WTC11 (cell line): ENCODE data around the gene TBC1D22A. TPM values are rescaled to one million over a fixed set of nuclear protein-coding genes. Genes with fewer than 3 reads are reported as not detected.

Experiments used
- ATAC-seq: fragments of 200-7000 bp; cut with Tn5 transposase; 2 replicates; pipeline ENCODE4 v1.10.0; 2021; ENCODE audit warnings: mild to moderate bottlenecking, moderate library complexity
- CTCF ChIA-PET: fragments of 300-600 bp; sonication (Branson Sonifier 250); formaldehyde crosslinking; loops from one replicate; lab custom pipeline; 2021; ENCODE audit warnings: antibody characterized with exemption; lab: Charles Lee
- POLR2A ChIA-PET: fragments of 350-600 bp; sonication (Branson Sonifier 250); formaldehyde crosslinking; loops from one replicate; lab custom pipeline; 2021; ENCODE audit warnings: antibody characterized with exemption; lab: Charles Lee
- DNase-seq: peaks from one replicate; pipeline ENCODE4 v3.0.0; 2021; ENCODE audit warnings: low spot score
- H3K27ac Mint-ChIP-seq: 2 replicates; pipeline ENCODE4 v1.8.0; 2021; ENCODE audit warnings: mixed read lengths
- H3K27me3 Mint-ChIP-seq: 2 replicates; pipeline ENCODE4 v1.8.0; 2021; ENCODE audit warnings: low read depth, mild to moderate bottlenecking, moderate library complexity, mixed read lengths
- H3K36me3 Mint-ChIP-seq: 2 replicates; pipeline ENCODE4 v1.8.0; 2021; ENCODE audit warnings: mixed read lengths
- H3K4me1 Mint-ChIP-seq: 2 replicates; pipeline ENCODE4 v1.8.0; 2022; ENCODE audit warnings: mixed read lengths
- H3K4me3 Mint-ChIP-seq: 2 replicates; pipeline ENCODE4 v1.8.0; 2021; ENCODE audit warnings: mild to moderate bottlenecking, moderate library complexity, mixed read lengths
- H3K9me3 Mint-ChIP-seq: 2 replicates; pipeline ENCODE4 v1.8.0; 2021; ENCODE audit warnings: mixed read lengths
- CREB1 ChIP-seq: sonication (generic); formaldehyde crosslinking; IDR thresholded peaks from 2 replicates; pipeline ENCODE4 v1.8.0; 2023; ENCODE audit warnings: mild to moderate bottlenecking, missing genetic modification reagents
- ESRRA ChIP-seq: sonication (generic); formaldehyde crosslinking; IDR thresholded peaks from 2 replicates; pipeline ENCODE4 v1.8.1; 2022; ENCODE audit warnings: mild to moderate bottlenecking, missing genetic modification reagents, borderline replicate concordance
- FOXJ3 ChIP-seq: sonication (generic); formaldehyde crosslinking; IDR thresholded peaks from 2 replicates; pipeline ENCODE4 v1.9.0; 2021; ENCODE audit warnings: missing genetic modification reagents, mild to moderate bottlenecking, borderline replicate concordance
- FOXK1 ChIP-seq: sonication (generic); formaldehyde crosslinking; IDR thresholded peaks from 2 replicates; pipeline ENCODE4 v1.8.0; 2022; ENCODE audit warnings: mild to moderate bottlenecking, moderate library complexity, missing genetic modification reagents
- GABPB1 ChIP-seq: sonication (generic); formaldehyde crosslinking; IDR thresholded peaks from 2 replicates; pipeline ENCODE4 v1.8.1; 2023; ENCODE audit warnings: mild to moderate bottlenecking, missing genetic modification reagents
- IRF2 ChIP-seq: sonication (generic); formaldehyde crosslinking; IDR thresholded peaks from 2 replicates; pipeline ENCODE4 v1.8.0; 2022; ENCODE audit warnings: low read depth, missing genetic modification reagents, borderline replicate concordance
- JUN ChIP-seq: sonication (generic); formaldehyde crosslinking; IDR thresholded peaks from 2 replicates; pipeline ENCODE4 v1.8.0; 2023; ENCODE audit warnings: mild to moderate bottlenecking, missing genetic modification reagents
- MXD4 ChIP-seq: fragments of 250-450 bp; sonication (Bioruptor Pico); IDR thresholded peaks from 2 replicates; pipeline ENCODE4 v1.8.0; 2021; ENCODE audit warnings: mild to moderate bottlenecking, moderate library complexity, borderline replicate concordance
- NR2C2 ChIP-seq: sonication (generic); formaldehyde crosslinking; IDR thresholded peaks from 2 replicates; pipeline ENCODE4 v1.8.0; 2022; ENCODE audit warnings: mild to moderate bottlenecking, missing genetic modification reagents
- NR3C1 ChIP-seq: sonication (generic); formaldehyde crosslinking; conservative IDR thresholded peaks from 2 replicates; pipeline ENCODE4 v1.8.1; 2023; ENCODE audit warnings: low read depth, mild to moderate bottlenecking, missing genetic modification reagents
- ZNF263 ChIP-seq: sonication (generic); formaldehyde crosslinking; IDR thresholded peaks from 2 replicates; pipeline ENCODE4 v1.8.1; 2022; ENCODE audit warnings: low read depth, mild to moderate bottlenecking, moderate library complexity, missing genetic modification reagents
- total RNA-seq: library from RNA; stranded (reverse); gene quantifications from 3 replicates; pipeline ENCODE4 v1.2.3, GENCODE V29; 2021
- TF ChIP-seq, protein P1 (sequence below): sonication (generic); formaldehyde crosslinking; IDR thresholded peaks from 2 replicates; pipeline ENCODE4 v1.8.0; 2023; ENCODE audit warnings: missing genetic modification reagents, mild to moderate bottlenecking, borderline replicate concordance
- TF ChIP-seq, protein P2 (sequence below): fragments of 250-450 bp; sonication (Bioruptor Pico); IDR thresholded peaks from 2 replicates; pipeline ENCODE4 v2.1.2; 2022; ENCODE audit warnings: mild to moderate bottlenecking, moderate library complexity
- TF ChIP-seq, protein P3 (sequence below): sonication (generic); formaldehyde crosslinking; IDR thresholded peaks from 2 replicates; pipeline ENCODE4 v1.8.0; 2022; ENCODE audit warnings: mild to moderate bottlenecking, missing genetic modification reagents
- TF ChIP-seq, protein P4 (sequence below): sonication (generic); formaldehyde crosslinking; IDR thresholded peaks from 2 replicates; pipeline ENCODE4 v1.8.1; 2023; ENCODE audit warnings: mild to moderate bottlenecking, missing genetic modification reagents, borderline replicate concordance
- TF ChIP-seq, protein P5 (sequence below): sonication (generic); formaldehyde crosslinking; IDR thresholded peaks from 2 replicates; pipeline ENCODE4 v1.8.0; 2022; ENCODE audit warnings: missing genetic modification reagents
- TF ChIP-seq, protein P6 (sequence below): fragments of 250-450 bp; sonication (Bioruptor Pico); IDR thresholded peaks from 2 replicates; pipeline ENCODE4 v1.9.0; 2021; ENCODE audit warnings: mild to moderate bottlenecking
- TF ChIP-seq, protein P7 (sequence below): sonication (generic); formaldehyde crosslinking; IDR thresholded peaks from 2 replicates; pipeline ENCODE4 v1.8.0; 2023; ENCODE audit warnings: missing genetic modification reagents

The TBC1D22A gene
- total RNA-seq, 1 experiment from 2014 or later: 18.1 TPM

DNA sequence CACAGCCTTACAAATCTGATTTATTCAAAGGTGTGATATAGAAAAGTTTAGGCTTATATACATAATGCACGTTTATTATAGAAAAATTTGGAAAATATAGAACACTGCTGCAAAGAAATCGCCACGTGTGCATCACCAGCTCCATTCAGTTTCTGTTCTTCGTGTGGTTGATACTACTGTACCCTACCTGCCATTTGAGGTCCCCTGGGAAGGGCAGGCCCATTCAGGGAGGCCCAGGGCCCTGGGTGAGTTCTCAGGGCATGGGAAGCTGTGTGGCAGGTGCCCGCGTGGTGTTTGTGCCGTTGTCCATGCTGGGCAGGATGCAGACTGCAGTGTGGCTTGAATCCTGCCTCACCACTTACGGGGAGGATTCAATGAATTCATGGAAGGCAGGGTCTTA lies 60.8 kb downstream of the TBC1D22A start:
- Mint-ChIP-seq H3K4me3 (no peak overlapping the region), H3K27me3 (no peaks in the 10 kb centered on the region), H3K27ac (no peak overlapping the region), H3K4me1 (peaks cover 3% of the 10 kb centered on the region; the same call in 1 of the 2 replicates), H3K9me3 (peaks cover 8% of the 10 kb centered on the region), H3K36me3 (peaks cover 15% of the 10 kb centered on the region)
- ChIA-PET POLR2A (no interaction called here), CTCF (no interaction called here)
- ATAC-seq: no peak
- TF ChIP-seq IRF2 (CRISPR knock-in tag): no peak
- no peak for TF ChIP-seq ZNF263 (CRISPR knock-in tag)
- TF ChIP-seq, protein P1, sequence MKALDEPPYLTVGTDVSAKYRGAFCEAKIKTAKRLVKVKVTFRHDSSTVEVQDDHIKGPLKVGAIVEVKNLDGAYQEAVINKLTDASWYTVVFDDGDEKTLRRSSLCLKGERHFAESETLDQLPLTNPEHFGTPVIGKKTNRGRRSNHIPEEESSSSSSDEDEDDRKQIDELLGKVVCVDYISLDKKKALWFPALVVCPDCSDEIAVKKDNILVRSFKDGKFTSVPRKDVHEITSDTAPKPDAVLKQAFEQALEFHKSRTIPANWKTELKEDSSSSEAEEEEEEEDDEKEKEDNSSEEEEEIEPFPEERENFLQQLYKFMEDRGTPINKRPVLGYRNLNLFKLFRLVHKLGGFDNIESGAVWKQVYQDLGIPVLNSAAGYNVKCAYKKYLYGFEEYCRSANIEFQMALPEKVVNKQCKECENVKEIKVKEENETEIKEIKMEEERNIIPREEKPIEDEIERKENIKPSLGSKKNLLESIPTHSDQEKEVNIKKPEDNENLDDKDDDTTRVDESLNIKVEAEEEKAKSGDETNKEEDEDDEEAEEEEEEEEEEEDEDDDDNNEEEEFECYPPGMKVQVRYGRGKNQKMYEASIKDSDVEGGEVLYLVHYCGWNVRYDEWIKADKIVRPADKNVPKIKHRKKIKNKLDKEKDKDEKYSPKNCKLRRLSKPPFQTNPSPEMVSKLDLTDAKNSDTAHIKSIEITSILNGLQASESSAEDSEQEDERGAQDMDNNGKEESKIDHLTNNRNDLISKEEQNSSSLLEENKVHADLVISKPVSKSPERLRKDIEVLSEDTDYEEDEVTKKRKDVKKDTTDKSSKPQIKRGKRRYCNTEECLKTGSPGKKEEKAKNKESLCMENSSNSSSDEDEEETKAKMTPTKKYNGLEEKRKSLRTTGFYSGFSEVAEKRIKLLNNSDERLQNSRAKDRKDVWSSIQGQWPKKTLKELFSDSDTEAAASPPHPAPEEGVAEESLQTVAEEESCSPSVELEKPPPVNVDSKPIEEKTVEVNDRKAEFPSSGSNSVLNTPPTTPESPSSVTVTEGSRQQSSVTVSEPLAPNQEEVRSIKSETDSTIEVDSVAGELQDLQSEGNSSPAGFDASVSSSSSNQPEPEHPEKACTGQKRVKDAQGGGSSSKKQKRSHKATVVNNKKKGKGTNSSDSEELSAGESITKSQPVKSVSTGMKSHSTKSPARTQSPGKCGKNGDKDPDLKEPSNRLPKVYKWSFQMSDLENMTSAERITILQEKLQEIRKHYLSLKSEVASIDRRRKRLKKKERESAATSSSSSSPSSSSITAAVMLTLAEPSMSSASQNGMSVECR (CRISPR knock-in tag): no peak
- TF ChIP-seq, protein P2, sequence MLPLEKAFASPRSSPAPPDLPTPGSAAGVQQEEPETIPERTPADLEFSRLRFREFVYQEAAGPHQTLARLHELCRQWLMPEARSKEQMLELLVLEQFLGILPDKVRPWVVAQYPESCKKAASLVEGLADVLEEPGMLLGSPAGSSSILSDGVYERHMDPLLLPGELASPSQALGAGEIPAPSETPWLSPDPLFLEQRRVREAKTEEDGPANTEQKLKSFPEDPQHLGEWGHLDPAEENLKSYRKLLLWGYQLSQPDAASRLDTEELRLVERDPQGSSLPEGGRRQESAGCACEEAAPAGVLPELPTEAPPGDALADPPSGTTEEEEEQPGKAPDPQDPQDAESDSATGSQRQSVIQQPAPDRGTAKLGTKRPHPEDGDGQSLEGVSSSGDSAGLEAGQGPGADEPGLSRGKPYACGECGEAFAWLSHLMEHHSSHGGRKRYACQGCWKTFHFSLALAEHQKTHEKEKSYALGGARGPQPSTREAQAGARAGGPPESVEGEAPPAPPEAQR (CRISPR knock-in tag): no peak
- no peak for TF ChIP-seq ESRRA (CRISPR knock-in tag)
- TF ChIP-seq, protein P3, sequence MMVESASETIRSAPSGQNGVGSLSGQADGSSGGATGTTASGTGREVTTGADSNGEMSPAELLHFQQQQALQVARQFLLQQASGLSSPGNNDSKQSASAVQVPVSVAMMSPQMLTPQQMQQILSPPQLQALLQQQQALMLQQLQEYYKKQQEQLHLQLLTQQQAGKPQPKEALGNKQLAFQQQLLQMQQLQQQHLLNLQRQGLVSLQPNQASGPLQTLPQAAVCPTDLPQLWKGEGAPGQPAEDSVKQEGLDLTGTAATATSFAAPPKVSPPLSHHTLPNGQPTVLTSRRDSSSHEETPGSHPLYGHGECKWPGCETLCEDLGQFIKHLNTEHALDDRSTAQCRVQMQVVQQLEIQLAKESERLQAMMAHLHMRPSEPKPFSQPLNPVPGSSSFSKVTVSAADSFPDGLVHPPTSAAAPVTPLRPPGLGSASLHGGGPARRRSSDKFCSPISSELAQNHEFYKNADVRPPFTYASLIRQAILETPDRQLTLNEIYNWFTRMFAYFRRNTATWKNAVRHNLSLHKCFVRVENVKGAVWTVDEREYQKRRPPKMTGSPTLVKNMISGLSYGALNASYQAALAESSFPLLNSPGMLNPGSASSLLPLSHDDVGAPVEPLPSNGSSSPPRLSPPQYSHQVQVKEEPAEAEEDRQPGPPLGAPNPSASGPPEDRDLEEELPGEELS (CRISPR knock-in tag): no peak
- no peak for TF ChIP-seq NR2C2
- no peak for TF ChIP-seq NR3C1
- TF ChIP-seq, protein P4, sequence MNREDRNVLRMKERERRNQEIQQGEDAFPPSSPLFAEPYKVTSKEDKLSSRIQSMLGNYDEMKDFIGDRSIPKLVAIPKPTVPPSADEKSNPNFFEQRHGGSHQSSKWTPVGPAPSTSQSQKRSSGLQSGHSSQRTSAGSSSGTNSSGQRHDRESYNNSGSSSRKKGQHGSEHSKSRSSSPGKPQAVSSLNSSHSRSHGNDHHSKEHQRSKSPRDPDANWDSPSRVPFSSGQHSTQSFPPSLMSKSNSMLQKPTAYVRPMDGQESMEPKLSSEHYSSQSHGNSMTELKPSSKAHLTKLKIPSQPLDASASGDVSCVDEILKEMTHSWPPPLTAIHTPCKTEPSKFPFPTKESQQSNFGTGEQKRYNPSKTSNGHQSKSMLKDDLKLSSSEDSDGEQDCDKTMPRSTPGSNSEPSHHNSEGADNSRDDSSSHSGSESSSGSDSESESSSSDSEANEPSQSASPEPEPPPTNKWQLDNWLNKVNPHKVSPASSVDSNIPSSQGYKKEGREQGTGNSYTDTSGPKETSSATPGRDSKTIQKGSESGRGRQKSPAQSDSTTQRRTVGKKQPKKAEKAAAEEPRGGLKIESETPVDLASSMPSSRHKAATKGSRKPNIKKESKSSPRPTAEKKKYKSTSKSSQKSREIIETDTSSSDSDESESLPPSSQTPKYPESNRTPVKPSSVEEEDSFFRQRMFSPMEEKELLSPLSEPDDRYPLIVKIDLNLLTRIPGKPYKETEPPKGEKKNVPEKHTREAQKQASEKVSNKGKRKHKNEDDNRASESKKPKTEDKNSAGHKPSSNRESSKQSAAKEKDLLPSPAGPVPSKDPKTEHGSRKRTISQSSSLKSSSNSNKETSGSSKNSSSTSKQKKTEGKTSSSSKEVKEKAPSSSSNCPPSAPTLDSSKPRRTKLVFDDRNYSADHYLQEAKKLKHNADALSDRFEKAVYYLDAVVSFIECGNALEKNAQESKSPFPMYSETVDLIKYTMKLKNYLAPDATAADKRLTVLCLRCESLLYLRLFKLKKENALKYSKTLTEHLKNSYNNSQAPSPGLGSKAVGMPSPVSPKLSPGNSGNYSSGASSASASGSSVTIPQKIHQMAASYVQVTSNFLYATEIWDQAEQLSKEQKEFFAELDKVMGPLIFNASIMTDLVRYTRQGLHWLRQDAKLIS (CRISPR knock-in tag): no peak
- TF ChIP-seq FOXJ3 (CRISPR knock-in tag): no peak
- TF ChIP-seq JUN (CRISPR knock-in tag): no peak
- TF ChIP-seq FOXK1: no peak
- no peak for TF ChIP-seq MXD4
- no peak for TF ChIP-seq CREB1 (CRISPR knock-in tag)
- no peak for TF ChIP-seq GABPB1 (CRISPR knock-in tag)
- TF ChIP-seq, protein P5, sequence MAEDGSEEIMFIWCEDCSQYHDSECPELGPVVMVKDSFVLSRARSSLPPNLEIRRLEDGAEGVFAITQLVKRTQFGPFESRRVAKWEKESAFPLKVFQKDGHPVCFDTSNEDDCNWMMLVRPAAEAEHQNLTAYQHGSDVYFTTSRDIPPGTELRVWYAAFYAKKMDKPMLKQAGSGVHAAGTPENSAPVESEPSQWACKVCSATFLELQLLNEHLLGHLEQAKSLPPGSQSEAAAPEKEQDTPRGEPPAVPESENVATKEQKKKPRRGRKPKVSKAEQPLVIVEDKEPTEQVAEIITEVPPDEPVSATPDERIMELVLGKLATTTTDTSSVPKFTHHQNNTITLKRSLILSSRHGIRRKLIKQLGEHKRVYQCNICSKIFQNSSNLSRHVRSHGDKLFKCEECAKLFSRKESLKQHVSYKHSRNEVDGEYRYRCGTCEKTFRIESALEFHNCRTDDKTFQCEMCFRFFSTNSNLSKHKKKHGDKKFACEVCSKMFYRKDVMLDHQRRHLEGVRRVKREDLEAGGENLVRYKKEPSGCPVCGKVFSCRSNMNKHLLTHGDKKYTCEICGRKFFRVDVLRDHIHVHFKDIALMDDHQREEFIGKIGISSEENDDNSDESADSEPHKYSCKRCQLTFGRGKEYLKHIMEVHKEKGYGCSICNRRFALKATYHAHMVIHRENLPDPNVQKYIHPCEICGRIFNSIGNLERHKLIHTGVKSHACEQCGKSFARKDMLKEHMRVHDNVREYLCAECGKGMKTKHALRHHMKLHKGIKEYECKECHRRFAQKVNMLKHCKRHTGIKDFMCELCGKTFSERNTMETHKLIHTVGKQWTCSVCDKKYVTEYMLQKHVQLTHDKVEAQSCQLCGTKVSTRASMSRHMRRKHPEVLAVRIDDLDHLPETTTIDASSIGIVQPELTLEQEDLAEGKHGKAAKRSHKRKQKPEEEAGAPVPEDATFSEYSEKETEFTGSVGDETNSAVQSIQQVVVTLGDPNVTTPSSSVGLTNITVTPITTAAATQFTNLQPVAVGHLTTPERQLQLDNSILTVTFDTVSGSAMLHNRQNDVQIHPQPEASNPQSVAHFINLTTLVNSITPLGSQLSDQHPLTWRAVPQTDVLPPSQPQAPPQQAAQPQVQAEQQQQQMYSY: no peak
- TF ChIP-seq, protein P6, sequence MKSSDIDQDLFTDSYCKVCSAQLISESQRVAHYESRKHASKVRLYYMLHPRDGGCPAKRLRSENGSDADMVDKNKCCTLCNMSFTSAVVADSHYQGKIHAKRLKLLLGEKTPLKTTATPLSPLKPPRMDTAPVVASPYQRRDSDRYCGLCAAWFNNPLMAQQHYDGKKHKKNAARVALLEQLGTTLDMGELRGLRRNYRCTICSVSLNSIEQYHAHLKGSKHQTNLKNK (CRISPR knock-in tag): no peak
- TF ChIP-seq, protein P7, sequence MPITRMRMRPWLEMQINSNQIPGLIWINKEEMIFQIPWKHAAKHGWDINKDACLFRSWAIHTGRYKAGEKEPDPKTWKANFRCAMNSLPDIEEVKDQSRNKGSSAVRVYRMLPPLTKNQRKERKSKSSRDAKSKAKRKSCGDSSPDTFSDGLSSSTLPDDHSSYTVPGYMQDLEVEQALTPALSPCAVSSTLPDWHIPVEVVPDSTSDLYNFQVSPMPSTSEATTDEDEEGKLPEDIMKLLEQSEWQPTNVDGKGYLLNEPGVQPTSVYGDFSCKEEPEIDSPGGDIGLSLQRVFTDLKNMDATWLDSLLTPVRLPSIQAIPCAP (CRISPR knock-in tag): no peak
- DNase-seq: no peak
